CD4-positive, alpha-beta T cell treated with Interleukin-15 for 1 hour (primary cell): Measurements from ENCODE around the gene NCLN.
"Not testable (repeated sequence)": the region's sequence is repeated elsewhere in the genome, so short reads cannot be mapped to it uniquely, and the experiment has no call there.

Experiments used
- DNase-seq: peaks from one replicate; pipeline ENCODE4 v3.0.0-alpha.2; 2020

NCLN gene

GRCh38 chr19:3185461-3186159, at the start of gene NCLN:
Gene NCLN (plus strand): TSS chr19:3185930. CDS start chr19:3186031, 101 bp downstream.
- peak; percentile 92 for DNase-seq

- peak; percentile 79 for DNase-seq
Measured at GRCh38 chr19:3135961-3136683, 49.6 kb upstream of the NCLN start, which contains the start of gene GNA15. Gene GNA15 (plus strand): TSS chr19:3136033. CDS start chr19:3136451, 418 bp downstream.

- DNase-seq, result no peak
Measured at GRCh38 chr19:3136684-3137055, 49.1 kb upstream of the NCLN start.

GRCh38 chr19:3137119-3137518, 48.6 kb upstream of the NCLN start:
- DNase-seq, result no peak

- no peak for DNase-seq
Measured at GRCh38 chr19:3138268-3138667, 47.5 kb upstream of the NCLN start.

- no peak for DNase-seq
Measured at GRCh38 chr19:3140667-3141038, 45.1 kb upstream of the NCLN start.

GRCh38 chr19:3142292-3142670, 43.4 kb upstream of the NCLN start:
- DNase-seq, result no peak

- DNase-seq, result peak; percentile 29
Measured at GRCh38 chr19:3142781-3143337, 42.9 kb upstream of the NCLN start.

GRCh38 chr19:3145909-3146676, 39.6 kb upstream of the NCLN start:
- DNase-seq, result peak; percentile 52

- peak; percentile 54 for DNase-seq
Measured at GRCh38 chr19:3146677-3147100, 39.0 kb upstream of the NCLN start.

GRCh38 chr19:3148503-3148902, 37.2 kb upstream of the NCLN start:
- no peak for DNase-seq

GRCh38 chr19:3149089-3149488, 36.6 kb upstream of the NCLN start:
- no peak for DNase-seq

- no peak for DNase-seq
Measured at GRCh38 chr19:3149526-3150505, 35.9 kb upstream of the NCLN start.

GRCh38 chr19:3150739-3151329, 34.9 kb upstream of the NCLN start:
- no peak for DNase-seq

- no peak for DNase-seq
Measured at GRCh38 chr19:3151563-3152418, 33.9 kb upstream of the NCLN start.

- no peak for DNase-seq
Measured at GRCh38 chr19:3152419-3152780, 33.3 kb upstream of the NCLN start.

GRCh38 chr19:3153286-3154230, 32.2 kb upstream of the NCLN start:
- no peak for DNase-seq

- DNase-seq, result not testable (repeated sequence)
Measured at GRCh38 chr19:3154447-3154846, 31.3 kb upstream of the NCLN start.

- DNase-seq, result peak; percentile 89
Measured at GRCh38 chr19:3154957-3155736, 30.6 kb upstream of the NCLN start.
